GM12801 (cell line): Measurements from ENCODE around the gene TAS2R3.

ENCODE experiments used
- CTCF ChIP-seq: IDR thresholded peaks from one replicate; pipeline ENCODE4 v1.5.1; 2011; ENCODE audit warnings: control low read depth; ENCODE audit not compliant: insufficient read length; ENCODE audit errors: extremely low read depth

TAS2R3 gene

GRCh38 chr7:141731476-141732149 is 32.3 kb upstream of the TAS2R3 start:
- TF ChIP-seq CTCF, result no peak

- no peak for TF ChIP-seq CTCF
These were observed 26.6 kb upstream of the TAS2R3 start for GRCh38 chr7:141737118-141737835.

GRCh38 chr7:141737836-141738591 is 25.9 kb upstream of the TAS2R3 start, which contains the start of gene SSBP1:
SSBP1 (plus strand) TSS chr7:141738358; CDS start chr7:141739167, 809 bp downstream.
- TF ChIP-seq CTCF, result peak; percentile 28

- no peak for TF ChIP-seq CTCF
These were observed 25.3 kb upstream of the TAS2R3 start for GRCh38 chr7:141738592-141739013.

- TF ChIP-seq CTCF, result no peak
These were observed 24.6 kb upstream of the TAS2R3 start for GRCh38 chr7:141739250-141739649.

- TF ChIP-seq CTCF, result no peak
These were observed 21.7 kb upstream of the TAS2R3 start for GRCh38 chr7:141742229-141742628.

- TF ChIP-seq CTCF, result no peak
These were observed 19.8 kb upstream of the TAS2R3 start for GRCh38 chr7:141744131-141744530.
